ENCODE results near the gene KRTAP10-3.
"Not testable (repeated sequence)": the region's sequence is repeated elsewhere in the genome, so short reads cannot be mapped to it uniquely, and the experiment has no call there.

DNA sequence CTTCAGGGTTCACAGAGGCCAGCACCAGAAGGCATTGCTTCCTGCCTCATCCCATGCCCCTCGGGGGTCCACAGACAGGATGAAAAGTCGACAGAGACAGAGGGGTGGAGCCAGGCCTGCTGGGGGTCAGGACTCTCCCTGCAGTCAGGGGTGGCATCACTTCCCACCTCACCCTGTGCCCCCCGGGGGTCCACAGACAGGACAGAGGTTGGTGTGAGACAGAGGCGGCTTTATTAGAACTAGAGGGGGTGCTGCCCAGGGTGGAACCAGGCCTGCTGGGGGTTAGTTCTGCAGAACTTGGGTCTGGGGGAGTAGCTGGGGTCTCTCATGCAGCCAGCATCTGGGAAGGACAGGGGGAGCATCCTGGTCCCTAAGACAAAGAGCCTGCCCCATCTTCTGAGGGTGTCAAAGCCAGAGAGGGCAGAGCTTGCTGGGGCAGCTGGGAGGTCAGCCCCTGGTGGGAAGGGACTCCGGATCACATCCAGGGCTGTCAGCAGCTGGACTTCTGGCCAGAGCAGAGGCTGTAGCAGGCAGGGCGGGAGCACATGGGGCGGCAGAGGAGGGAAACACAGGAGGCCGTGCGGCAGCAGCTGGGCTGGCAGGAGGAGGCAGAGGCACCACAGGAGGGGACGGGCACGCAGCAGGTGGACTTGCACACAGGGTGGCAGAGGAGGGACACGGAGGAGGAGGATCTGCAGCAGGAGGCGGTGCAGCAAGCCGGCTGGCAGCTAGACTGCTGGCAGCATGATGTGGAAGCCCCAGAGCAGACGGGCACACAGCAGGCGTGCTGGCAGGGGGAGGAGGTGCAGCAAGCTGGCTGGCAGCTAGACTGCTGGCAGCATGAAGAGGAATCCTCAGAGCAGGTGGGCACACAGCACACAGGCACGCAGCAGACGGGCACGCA is 32.6 kb upstream of the KRTAP10-3 start:
- TF ChIP-seq, protein P1, sequence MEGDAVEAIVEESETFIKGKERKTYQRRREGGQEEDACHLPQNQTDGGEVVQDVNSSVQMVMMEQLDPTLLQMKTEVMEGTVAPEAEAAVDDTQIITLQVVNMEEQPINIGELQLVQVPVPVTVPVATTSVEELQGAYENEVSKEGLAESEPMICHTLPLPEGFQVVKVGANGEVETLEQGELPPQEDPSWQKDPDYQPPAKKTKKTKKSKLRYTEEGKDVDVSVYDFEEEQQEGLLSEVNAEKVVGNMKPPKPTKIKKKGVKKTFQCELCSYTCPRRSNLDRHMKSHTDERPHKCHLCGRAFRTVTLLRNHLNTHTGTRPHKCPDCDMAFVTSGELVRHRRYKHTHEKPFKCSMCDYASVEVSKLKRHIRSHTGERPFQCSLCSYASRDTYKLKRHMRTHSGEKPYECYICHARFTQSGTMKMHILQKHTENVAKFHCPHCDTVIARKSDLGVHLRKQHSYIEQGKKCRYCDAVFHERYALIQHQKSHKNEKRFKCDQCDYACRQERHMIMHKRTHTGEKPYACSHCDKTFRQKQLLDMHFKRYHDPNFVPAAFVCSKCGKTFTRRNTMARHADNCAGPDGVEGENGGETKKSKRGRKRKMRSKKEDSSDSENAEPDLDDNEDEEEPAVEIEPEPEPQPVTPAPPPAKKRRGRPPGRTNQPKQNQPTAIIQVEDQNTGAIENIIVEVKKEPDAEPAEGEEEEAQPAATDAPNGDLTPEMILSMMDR (IDR thresholded peaks at IDR 0.05; ENCODE audit: insufficient read depth, low read length): not testable (repeated sequence)
- TF ChIP-seq, protein P2, sequence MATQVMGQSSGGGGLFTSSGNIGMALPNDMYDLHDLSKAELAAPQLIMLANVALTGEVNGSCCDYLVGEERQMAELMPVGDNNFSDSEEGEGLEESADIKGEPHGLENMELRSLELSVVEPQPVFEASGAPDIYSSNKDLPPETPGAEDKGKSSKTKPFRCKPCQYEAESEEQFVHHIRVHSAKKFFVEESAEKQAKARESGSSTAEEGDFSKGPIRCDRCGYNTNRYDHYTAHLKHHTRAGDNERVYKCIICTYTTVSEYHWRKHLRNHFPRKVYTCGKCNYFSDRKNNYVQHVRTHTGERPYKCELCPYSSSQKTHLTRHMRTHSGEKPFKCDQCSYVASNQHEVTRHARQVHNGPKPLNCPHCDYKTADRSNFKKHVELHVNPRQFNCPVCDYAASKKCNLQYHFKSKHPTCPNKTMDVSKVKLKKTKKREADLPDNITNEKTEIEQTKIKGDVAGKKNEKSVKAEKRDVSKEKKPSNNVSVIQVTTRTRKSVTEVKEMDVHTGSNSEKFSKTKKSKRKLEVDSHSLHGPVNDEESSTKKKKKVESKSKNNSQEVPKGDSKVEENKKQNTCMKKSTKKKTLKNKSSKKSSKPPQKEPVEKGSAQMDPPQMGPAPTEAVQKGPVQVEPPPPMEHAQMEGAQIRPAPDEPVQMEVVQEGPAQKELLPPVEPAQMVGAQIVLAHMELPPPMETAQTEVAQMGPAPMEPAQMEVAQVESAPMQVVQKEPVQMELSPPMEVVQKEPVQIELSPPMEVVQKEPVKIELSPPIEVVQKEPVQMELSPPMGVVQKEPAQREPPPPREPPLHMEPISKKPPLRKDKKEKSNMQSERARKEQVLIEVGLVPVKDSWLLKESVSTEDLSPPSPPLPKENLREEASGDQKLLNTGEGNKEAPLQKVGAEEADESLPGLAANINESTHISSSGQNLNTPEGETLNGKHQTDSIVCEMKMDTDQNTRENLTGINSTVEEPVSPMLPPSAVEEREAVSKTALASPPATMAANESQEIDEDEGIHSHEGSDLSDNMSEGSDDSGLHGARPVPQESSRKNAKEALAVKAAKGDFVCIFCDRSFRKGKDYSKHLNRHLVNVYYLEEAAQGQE (IDR thresholded peaks at IDR 0.05; ENCODE audit: insufficient replicate concordance, low read depth): not testable (repeated sequence)
- TF ChIP-seq POLR2AphosphoS5 (IDR thresholded peaks at IDR 0.05; ENCODE audit: low read depth): not testable (repeated sequence)

Data from HL-60 (cell line).